ENCODE results near the gene MKKS. TPM values are rescaled to one million over a fixed set of nuclear protein-coding genes. Genes with fewer than 3 reads are reported as not detected.

MKKS gene
- polyA plus RNA-seq, 1 of the 3 experiments (the other 2 are of a cell fraction), result 10.1 TPM

DNA sequence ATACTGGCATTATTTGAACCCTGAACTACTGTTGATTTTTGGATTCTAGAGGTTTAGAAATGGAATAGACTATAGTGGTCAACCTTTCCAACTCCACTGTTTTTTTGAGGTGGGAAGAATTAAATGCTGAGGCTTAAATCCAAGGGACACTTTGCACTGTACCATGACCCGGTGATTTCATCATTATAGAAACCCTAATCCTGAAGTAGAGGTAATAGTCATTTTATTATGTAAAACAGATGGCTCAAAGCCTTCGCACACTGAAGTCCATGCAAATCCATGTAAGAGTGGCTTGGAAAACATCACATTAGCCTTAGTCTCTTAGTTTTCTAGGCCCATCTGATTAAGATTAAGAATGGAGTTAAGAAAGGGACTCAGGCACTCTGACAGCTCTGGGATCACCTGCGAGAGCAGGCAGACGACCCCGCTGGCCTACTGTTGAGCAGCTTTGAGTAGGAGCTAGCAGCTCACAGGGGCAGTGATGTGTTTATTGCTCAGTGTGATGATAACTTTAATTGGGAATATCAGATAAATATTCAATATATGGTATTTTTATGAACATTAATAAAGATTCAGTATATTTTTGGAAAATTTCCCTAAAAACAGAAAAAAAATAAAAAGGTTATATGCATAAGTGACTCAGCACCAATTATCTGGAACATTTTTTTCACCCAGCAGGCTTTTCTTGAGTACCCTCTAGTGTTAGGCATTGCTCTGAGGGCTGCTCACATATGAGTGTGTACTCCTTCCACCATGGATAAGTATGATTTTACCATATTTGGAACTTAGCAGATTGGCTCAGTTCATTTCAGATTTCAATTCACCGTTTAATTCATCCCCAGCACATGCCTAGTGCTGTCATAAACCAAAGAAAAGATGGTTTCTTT, 14.5 kb upstream of the MKKS start:
- H3K4me2 ChIP-seq, result no peak overlapping the region
- H3K27me3 ChIP-seq (ENCODE audit: insufficient read depth), result no peaks in the 10 kb centered on the region
- H3K36me3 ChIP-seq (replicated peaks in 1 of 2; ENCODE audit: control insufficient read depth in 1 of 2, insufficient read depth in 2 of 2, low read length in 1 of 2), result no peaks in the 10 kb centered on the region
- WGBS (ENCODE audit: low lambda C conversion rate), result 99% methylated on average over 6 of the region's 6 CpGs
- H3K9ac ChIP-seq, result no peak overlapping the region
- no peak overlapping the region for H2AFZ ChIP-seq (ENCODE audit: low read depth)
- H3K4me1 ChIP-seq (ENCODE audit: control insufficient read depth in 1 of 2, insufficient read depth in 2 of 2, low read depth in 1 of 2, low read length in 1 of 2), result peaks cover 0 to 22% of the 10 kb centered on the region in 2 experiments; a peak in 2 of 4 replicates
- peaks cover 6% of the 10 kb centered on the region for H3F3A ChIP-seq (replicated peaks; ENCODE audit: insufficient read depth)
- H3K4me3 ChIP-seq (ENCODE audit: low read depth in 2 of 2, low read length in 1 of 2), result no peak overlapping the region
- H3K79me2 ChIP-seq (ENCODE audit: insufficient read depth), result peaks cover 32% of the 10 kb centered on the region
- ChIA-PET CTCF (no interaction called here), POLR2A (interaction anchor here (0.8 kb wide), 1 partner anchor 14 kb away, joined by 4 read pairs; the partner anchor contains the start of genes MKKS and SLX4IP)
- H3K27ac ChIP-seq (ENCODE audit: low read depth in 2 of 2, low read length in 1 of 2), result no peak overlapping the region
- no peaks in the 10 kb centered on the region for H3K9me2 ChIP-seq
- TF ChIP-seq, protein P1, sequence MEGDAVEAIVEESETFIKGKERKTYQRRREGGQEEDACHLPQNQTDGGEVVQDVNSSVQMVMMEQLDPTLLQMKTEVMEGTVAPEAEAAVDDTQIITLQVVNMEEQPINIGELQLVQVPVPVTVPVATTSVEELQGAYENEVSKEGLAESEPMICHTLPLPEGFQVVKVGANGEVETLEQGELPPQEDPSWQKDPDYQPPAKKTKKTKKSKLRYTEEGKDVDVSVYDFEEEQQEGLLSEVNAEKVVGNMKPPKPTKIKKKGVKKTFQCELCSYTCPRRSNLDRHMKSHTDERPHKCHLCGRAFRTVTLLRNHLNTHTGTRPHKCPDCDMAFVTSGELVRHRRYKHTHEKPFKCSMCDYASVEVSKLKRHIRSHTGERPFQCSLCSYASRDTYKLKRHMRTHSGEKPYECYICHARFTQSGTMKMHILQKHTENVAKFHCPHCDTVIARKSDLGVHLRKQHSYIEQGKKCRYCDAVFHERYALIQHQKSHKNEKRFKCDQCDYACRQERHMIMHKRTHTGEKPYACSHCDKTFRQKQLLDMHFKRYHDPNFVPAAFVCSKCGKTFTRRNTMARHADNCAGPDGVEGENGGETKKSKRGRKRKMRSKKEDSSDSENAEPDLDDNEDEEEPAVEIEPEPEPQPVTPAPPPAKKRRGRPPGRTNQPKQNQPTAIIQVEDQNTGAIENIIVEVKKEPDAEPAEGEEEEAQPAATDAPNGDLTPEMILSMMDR (IDR thresholded peaks at IDR 0.05), result 0 out of 2 replicates have a peak, but pooled peaks have one; percentile 23
- TF ChIP-seq, protein P2, sequence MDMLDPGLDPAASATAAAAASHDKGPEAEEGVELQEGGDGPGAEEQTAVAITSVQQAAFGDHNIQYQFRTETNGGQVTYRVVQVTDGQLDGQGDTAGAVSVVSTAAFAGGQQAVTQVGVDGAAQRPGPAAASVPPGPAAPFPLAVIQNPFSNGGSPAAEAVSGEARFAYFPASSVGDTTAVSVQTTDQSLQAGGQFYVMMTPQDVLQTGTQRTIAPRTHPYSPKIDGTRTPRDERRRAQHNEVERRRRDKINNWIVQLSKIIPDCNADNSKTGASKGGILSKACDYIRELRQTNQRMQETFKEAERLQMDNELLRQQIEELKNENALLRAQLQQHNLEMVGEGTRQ (IDR thresholded peaks at IDR 0.05; ENCODE audit: borderline replicate concordance, low read depth, low read length), result no peak
- H4K20me1 ChIP-seq (ENCODE audit: insufficient read depth), result no peaks in the 10 kb centered on the region
- H3K9me3 ChIP-seq, result no peaks in the 10 kb centered on the region
- no peak for DNase-seq

DNA sequence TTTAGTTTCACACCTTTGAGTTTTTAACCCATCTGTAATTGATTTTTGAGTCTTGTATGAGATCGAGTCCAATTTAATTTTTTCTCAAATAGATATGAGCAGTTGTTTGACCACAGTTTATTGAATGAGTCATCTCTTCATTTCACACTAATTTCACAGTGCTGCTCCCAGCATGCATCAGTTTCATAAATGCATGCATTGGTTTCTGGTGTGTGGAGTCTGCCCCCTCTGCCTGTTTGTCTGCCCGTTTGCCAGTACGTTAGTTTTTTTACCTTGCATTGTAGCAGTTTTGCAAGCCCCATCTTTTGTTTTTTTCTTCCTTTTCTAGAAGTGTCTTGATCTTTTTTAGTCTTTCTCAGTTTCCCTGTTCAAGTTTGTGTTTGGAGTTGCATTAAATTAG, 13.0 kb upstream of the MKKS start:
- ChIA-PET POLR2A (no interaction called here), CTCF (no interaction called here)
- Histone ChIP-seq H3K9me3 (no peaks in the 10 kb centered on the region), H3K4me1 (ENCODE audit: control insufficient read depth in 1 of 2, insufficient read depth in 2 of 2, low read depth in 1 of 2, low read length in 1 of 2) (peaks cover 0 to 22% of the 10 kb centered on the region in 2 experiments; a peak in 2 of 4 replicates), H3K4me2 (peak overlapping the region; percentile 46; the same call in 1 of the 2 replicates), H3K9me2 (no peaks in the 10 kb centered on the region), H3K27ac (ENCODE audit: low read depth in 2 of 2, low read length in 1 of 2) (peak overlapping the region; percentile 60 to 68; a peak in 3 of 4 replicates), H3K9ac (peak overlapping the region; percentile 18; the same call in 1 of the 2 replicates), H3K79me2 (ENCODE audit: insufficient read depth) (peaks cover 30% of the 10 kb centered on the region), H2AFZ (ENCODE audit: low read depth) (peak overlapping the region; percentile 76; the same call in 1 of the 2 replicates), H3K36me3 (replicated peaks in 1 of 2; ENCODE audit: control insufficient read depth in 1 of 2, insufficient read depth in 2 of 2, low read length in 1 of 2) (no peaks in the 10 kb centered on the region), H3F3A (replicated peaks; ENCODE audit: insufficient read depth) (peaks cover 6% of the 10 kb centered on the region), H3K27me3 (ENCODE audit: insufficient read depth) (no peaks in the 10 kb centered on the region), H3K4me3 (ENCODE audit: low read depth in 2 of 2, low read length in 1 of 2) (peak overlapping the region in 1 of 2 experiments; percentile 10; a peak in 2 of 4 replicates), H4K20me1 (ENCODE audit: insufficient read depth) (no peaks in the 10 kb centered on the region)
- peak; percentile 55 for DNase-seq
- 2% methylated on average over 3 of the region's 3 CpGs for WGBS (ENCODE audit: low lambda C conversion rate)
- TF ChIP-seq ELF1 (IDR thresholded peaks at IDR 0.05) (no peak), EP300 (IDR thresholded peaks at IDR 0.05; ENCODE audit: borderline replicate concordance in 1 of 2, low read depth in 1 of 2, low read length in 1 of 2) (peak in 1 of 2 experiments; percentile 31; a peak in 1 of 4 replicates), POLR2AphosphoS5 (IDR thresholded peaks at IDR 0.05; ENCODE audit: low read depth, low read length) (no peak), RCOR1 (IDR thresholded peaks at IDR 0.05; ENCODE audit: low read length) (no peak)
- TF ChIP-seq, protein P1 (IDR thresholded peaks at IDR 0.05), result peak; percentile 14; the same call in 1 of the 2 replicates
- TF ChIP-seq, protein P3, sequence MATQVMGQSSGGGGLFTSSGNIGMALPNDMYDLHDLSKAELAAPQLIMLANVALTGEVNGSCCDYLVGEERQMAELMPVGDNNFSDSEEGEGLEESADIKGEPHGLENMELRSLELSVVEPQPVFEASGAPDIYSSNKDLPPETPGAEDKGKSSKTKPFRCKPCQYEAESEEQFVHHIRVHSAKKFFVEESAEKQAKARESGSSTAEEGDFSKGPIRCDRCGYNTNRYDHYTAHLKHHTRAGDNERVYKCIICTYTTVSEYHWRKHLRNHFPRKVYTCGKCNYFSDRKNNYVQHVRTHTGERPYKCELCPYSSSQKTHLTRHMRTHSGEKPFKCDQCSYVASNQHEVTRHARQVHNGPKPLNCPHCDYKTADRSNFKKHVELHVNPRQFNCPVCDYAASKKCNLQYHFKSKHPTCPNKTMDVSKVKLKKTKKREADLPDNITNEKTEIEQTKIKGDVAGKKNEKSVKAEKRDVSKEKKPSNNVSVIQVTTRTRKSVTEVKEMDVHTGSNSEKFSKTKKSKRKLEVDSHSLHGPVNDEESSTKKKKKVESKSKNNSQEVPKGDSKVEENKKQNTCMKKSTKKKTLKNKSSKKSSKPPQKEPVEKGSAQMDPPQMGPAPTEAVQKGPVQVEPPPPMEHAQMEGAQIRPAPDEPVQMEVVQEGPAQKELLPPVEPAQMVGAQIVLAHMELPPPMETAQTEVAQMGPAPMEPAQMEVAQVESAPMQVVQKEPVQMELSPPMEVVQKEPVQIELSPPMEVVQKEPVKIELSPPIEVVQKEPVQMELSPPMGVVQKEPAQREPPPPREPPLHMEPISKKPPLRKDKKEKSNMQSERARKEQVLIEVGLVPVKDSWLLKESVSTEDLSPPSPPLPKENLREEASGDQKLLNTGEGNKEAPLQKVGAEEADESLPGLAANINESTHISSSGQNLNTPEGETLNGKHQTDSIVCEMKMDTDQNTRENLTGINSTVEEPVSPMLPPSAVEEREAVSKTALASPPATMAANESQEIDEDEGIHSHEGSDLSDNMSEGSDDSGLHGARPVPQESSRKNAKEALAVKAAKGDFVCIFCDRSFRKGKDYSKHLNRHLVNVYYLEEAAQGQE (IDR thresholded peaks at IDR 0.05; ENCODE audit: low read depth, low read length), result no peak
- TF ChIP-seq, protein P4, sequence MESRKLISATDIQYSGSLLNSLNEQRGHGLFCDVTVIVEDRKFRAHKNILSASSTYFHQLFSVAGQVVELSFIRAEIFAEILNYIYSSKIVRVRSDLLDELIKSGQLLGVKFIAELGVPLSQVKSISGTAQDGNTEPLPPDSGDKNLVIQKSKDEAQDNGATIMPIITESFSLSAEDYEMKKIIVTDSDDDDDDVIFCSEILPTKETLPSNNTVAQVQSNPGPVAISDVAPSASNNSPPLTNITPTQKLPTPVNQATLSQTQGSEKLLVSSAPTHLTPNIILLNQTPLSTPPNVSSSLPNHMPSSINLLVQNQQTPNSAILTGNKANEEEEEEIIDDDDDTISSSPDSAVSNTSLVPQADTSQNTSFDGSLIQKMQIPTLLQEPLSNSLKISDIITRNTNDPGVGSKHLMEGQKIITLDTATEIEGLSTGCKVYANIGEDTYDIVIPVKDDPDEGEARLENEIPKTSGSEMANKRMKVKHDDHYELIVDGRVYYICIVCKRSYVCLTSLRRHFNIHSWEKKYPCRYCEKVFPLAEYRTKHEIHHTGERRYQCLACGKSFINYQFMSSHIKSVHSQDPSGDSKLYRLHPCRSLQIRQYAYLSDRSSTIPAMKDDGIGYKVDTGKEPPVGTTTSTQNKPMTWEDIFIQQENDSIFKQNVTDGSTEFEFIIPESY (IDR thresholded peaks at IDR 0.05; ENCODE audit: borderline replicate concordance, low read depth), result no peak
- TF ChIP-seq, protein P2 (IDR thresholded peaks at IDR 0.05; ENCODE audit: borderline replicate concordance, low read depth, low read length), result no peak
- TF ChIP-seq, protein P5, sequence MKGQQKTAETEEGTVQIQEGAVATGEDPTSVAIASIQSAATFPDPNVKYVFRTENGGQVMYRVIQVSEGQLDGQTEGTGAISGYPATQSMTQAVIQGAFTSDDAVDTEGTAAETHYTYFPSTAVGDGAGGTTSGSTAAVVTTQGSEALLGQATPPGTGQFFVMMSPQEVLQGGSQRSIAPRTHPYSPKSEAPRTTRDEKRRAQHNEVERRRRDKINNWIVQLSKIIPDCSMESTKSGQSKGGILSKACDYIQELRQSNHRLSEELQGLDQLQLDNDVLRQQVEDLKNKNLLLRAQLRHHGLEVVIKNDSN (IDR thresholded peaks at IDR 0.05; ENCODE audit: borderline replicate concordance, low read depth), result no peak
